H1 (cell line): ENCODE data around the gene COQ2. TPM values are rescaled to one million over a fixed set of nuclear protein-coding genes. Genes with fewer than 3 reads are reported as not detected.

Experiments
- CTCF ChIA-PET: fragments of 300-600 bp; sonication (Branson Sonifier 250); formaldehyde crosslinking; loops from one replicate; lab custom pipeline; 2021; ENCODE audit not compliant: partially characterized antibody; lab: Charles Lee
- POLR2A ChIA-PET: fragments of 300-600 bp; sonication (Branson Sonifier 250); formaldehyde crosslinking; loops from one replicate; lab custom pipeline; 2021; ENCODE audit warnings: inconsistent platforms; ENCODE audit not compliant: partially characterized antibody; lab: Charles Lee
- DNase-seq, 2 experiments: peaks; one replicate each; pipeline versions ENCODE4 v3.0.0 to v3.0.0-alpha.2; 2010 to 2022; ENCODE audit warnings: low spot score in 2 of 2, low read depth in 1 of 2, mixed read lengths in 1 of 2
- FAIRE-seq: peaks from 2 replicates; lab custom pipeline; 2011; peaks lifted over from hg19 to GRCh38; lab: Jason Lieb, UNC
- H2AFZ ChIP-seq: 2 replicates; pipeline ENCODE4 v1.8.1; 2012; ENCODE audit warnings: low read length, inconsistent platforms
- H2AK5ac ChIP-seq: 2 replicates; pipeline ENCODE4 v1.6.1; 2013; ENCODE audit warnings: low read depth, low read length
- H2BK120ac ChIP-seq: replicated peaks from 2 replicates; pipeline ENCODE3; 2013; ENCODE audit warnings: low read depth, low read length, inconsistent platforms
- H2BK12ac ChIP-seq: 2 replicates; pipeline ENCODE4 v1.6.1; 2013; ENCODE audit warnings: low read depth, low read length
- H2BK15ac ChIP-seq: 2 replicates; pipeline ENCODE4 v1.6.1; 2013; ENCODE audit warnings: low read length
- H2BK20ac ChIP-seq: 2 replicates; pipeline ENCODE4 v1.6.1; 2013; ENCODE audit warnings: low read length
- H2BK5ac ChIP-seq: 2 replicates; pipeline ENCODE4 v1.6.1; 2013; ENCODE audit warnings: low read depth, low read length
- H3K14ac ChIP-seq: 2 replicates; pipeline ENCODE4 v1.6.1; 2013; ENCODE audit warnings: inconsistent platforms; ENCODE audit not compliant: insufficient read length
- H3K18ac ChIP-seq: 2 replicates; pipeline ENCODE4 v1.6.1; 2013; ENCODE audit warnings: low read length; ENCODE audit errors: extremely low read depth
- H3K23ac ChIP-seq: 2 replicates; pipeline ENCODE4 v1.6.1; 2013; ENCODE audit warnings: inconsistent platforms; ENCODE audit not compliant: insufficient read length
- H3K23me2 ChIP-seq: 2 replicates; pipeline ENCODE4 v1.6.1; 2013; ENCODE audit warnings: low read depth, low read length
- H3K27ac ChIP-seq: 2 replicates; pipeline ENCODE4 v1.6.1; 2011; ENCODE audit warnings: low read depth, low read length, inconsistent platforms
- H3K27me3 ChIP-seq, 4 experiments: replicated peaks in 1 of 4; 1 replicate in 1 of 4; 2 replicates in 3 of 4; pipeline versions ENCODE4 v1.6.1 to v1.8.1; 2011 to 2013; ENCODE audit warnings: low read length in 3 of 4, mild to moderate bottlenecking in 3 of 4, inconsistent platforms in 2 of 4, mixed read lengths in 2 of 4, moderate library complexity in 1 of 4; ENCODE audit not compliant: control insufficient read depth in 3 of 4, insufficient read depth in 3 of 4; ENCODE audit errors: extremely low read depth in 1 of 4
- H3K36me3 ChIP-seq, 4 experiments: 2 replicates each; pipeline versions ENCODE4 v1.6.1 to v1.8.1; 2011 to 2013; ENCODE audit warnings: mild to moderate bottlenecking in 4 of 4, low read length in 3 of 4, moderate library complexity in 2 of 4, control low read depth in 1 of 4, inconsistent platforms in 1 of 4; ENCODE audit not compliant: insufficient read depth in 4 of 4, control insufficient read depth in 2 of 4
- H3K4ac ChIP-seq: replicated peaks from 2 replicates; pipeline ENCODE3; 2013; ENCODE audit warnings: low read length, low read depth, mixed read lengths, inconsistent platforms; ENCODE audit not compliant: insufficient read length
- H3K4me1 ChIP-seq, 4 experiments: replicated peaks in 1 of 4; 1 replicate in 1 of 4; 2 replicates in 3 of 4; pipeline versions ENCODE4 v1.6.1 to v1.8.1; 2011 to 2013; ENCODE audit warnings: low read length in 3 of 4, inconsistent platforms in 2 of 4, mixed read lengths in 1 of 4; ENCODE audit not compliant: insufficient read depth in 4 of 4, control insufficient read depth in 3 of 4
- H3K4me2 ChIP-seq, 2 experiments: 2 replicates each; pipeline versions ENCODE4 v1.6.1 to v1.8.1; 2011 to 2013; ENCODE audit warnings: low read depth in 2 of 2, low read length in 2 of 2, control low read depth in 1 of 2, inconsistent platforms in 1 of 2, mild to moderate bottlenecking in 1 of 2; ENCODE audit not compliant: insufficient read depth in 1 of 2
- H3K4me3 ChIP-seq, 4 experiments: fragments of 200-600, 300-600 bp in 1 of 4; sonication (generic), shearing (Covaris generic), sonication (Bioruptor Twin) in 1 of 4; 2 replicates each; pipeline versions ENCODE4 v1.5.1 to v1.8.1; 2011 to 2016; ENCODE audit warnings: low read length in 4 of 4, low read depth in 3 of 4, control low read depth in 2 of 4, inconsistent platforms in 2 of 4, mild to moderate bottlenecking in 2 of 4, mixed read lengths in 1 of 4, moderate library complexity in 1 of 4; ENCODE audit not compliant: insufficient read depth in 2 of 4; ENCODE audit errors: extremely low read depth in 1 of 4
- H3K56ac ChIP-seq: replicated peaks from 2 replicates; pipeline ENCODE3; 2013; ENCODE audit warnings: low read depth, mild to moderate bottlenecking, mixed read lengths, low read length, inconsistent platforms; ENCODE audit not compliant: insufficient read length
- H3K79me1 ChIP-seq: 2 replicates; pipeline ENCODE4 v1.6.1; 2013; ENCODE audit warnings: low read depth, low read length, control low read depth
- H3K79me2 ChIP-seq, 2 experiments: 2 replicates each; pipeline versions ENCODE4 v1.6.1 to v1.8.1; 2012 to 2013; ENCODE audit warnings: low read length in 2 of 2, mild to moderate bottlenecking in 2 of 2, inconsistent platforms in 1 of 2; ENCODE audit not compliant: insufficient read depth in 2 of 2, control insufficient read depth in 1 of 2
- H3K9ac ChIP-seq, 4 experiments: replicated peaks in 1 of 4; 1 replicate in 1 of 4; 2 replicates in 3 of 4; pipeline versions ENCODE4 v1.6.1 to v1.8.1; 2011 to 2013; ENCODE audit warnings: low read depth in 3 of 4, low read length in 3 of 4, control low read depth in 2 of 4, mild to moderate bottlenecking in 2 of 4, moderate library complexity in 2 of 4, inconsistent platforms in 1 of 4; ENCODE audit errors: extremely low read depth in 1 of 4
- H3K9me3 ChIP-seq, 2 experiments: 2 replicates each; pipeline versions ENCODE4 v1.6.1 to v1.8.1; 2012 to 2013; ENCODE audit warnings: mild to moderate bottlenecking in 2 of 2, moderate library complexity in 2 of 2, control low read depth in 1 of 2, inconsistent platforms in 1 of 2, low read depth in 1 of 2, low read length in 1 of 2, mixed read lengths in 1 of 2; ENCODE audit not compliant: insufficient read depth in 2 of 2
- H4K20me1 ChIP-seq, 2 experiments: replicated peaks in 1 of 2; 2 replicates each; pipeline versions ENCODE3 to v1.8.1; 2011 to 2013; ENCODE audit warnings: inconsistent platforms in 2 of 2, low read length in 2 of 2, mild to moderate bottlenecking in 1 of 2; ENCODE audit not compliant: insufficient read depth in 2 of 2, control insufficient read depth in 1 of 2
- H4K5ac ChIP-seq: 2 replicates; pipeline ENCODE4 v1.6.1; 2013; ENCODE audit warnings: low read length, low read depth, mixed read lengths, inconsistent platforms; ENCODE audit not compliant: insufficient read length
- H4K8ac ChIP-seq: 2 replicates; pipeline ENCODE4 v1.8.0; 2013; ENCODE audit warnings: mild to moderate bottlenecking, moderate library complexity, low read length, inconsistent platforms; ENCODE audit not compliant: insufficient read depth; ENCODE audit errors: extremely low read depth
- H4K91ac ChIP-seq: replicated peaks from 2 replicates; pipeline ENCODE3; 2013; ENCODE audit warnings: low read length, mixed read lengths, inconsistent platforms; ENCODE audit not compliant: insufficient read length
- BACH1 ChIP-seq: IDR thresholded peaks from 2 replicates; pipeline ENCODE4 v1.6.1; 2012; ENCODE audit warnings: low read length, improper control_type of control experiment
- CEBPB ChIP-seq: IDR thresholded peaks from 2 replicates; pipeline ENCODE4 v1.6.1; 2012; ENCODE audit warnings: low read depth, low read length
- CHD1 ChIP-seq: IDR thresholded peaks from 2 replicates; pipeline ENCODE4 v1.6.1; 2012; ENCODE audit warnings: low read depth, low read length, improper control_type of control experiment
- FOSL1 ChIP-seq: IDR thresholded peaks from 2 replicates; pipeline ENCODE4 v1.6.1; 2011; ENCODE audit warnings: mild to moderate bottlenecking, low read depth, low read length, moderate library complexity; ENCODE audit not compliant: insufficient read depth
- KDM4A ChIP-seq: IDR thresholded peaks from one replicate; pipeline ENCODE4 v1.7.1; 2012; ENCODE audit warnings: low read depth, mild to moderate bottlenecking, moderate library complexity, low read length, inconsistent platforms; ENCODE audit not compliant: severe bottlenecking
- MAFK ChIP-seq: IDR thresholded peaks from 2 replicates; pipeline ENCODE4 v1.6.1; 2012; ENCODE audit warnings: low read depth, mild to moderate bottlenecking, improper control_type of control experiment, low read length
- NANOG ChIP-seq: IDR thresholded peaks from 2 replicates; pipeline ENCODE4 v1.6.1; 2011; ENCODE audit warnings: low read length, low read depth, mild to moderate bottlenecking, inconsistent platforms; ENCODE audit not compliant: insufficient read depth, poor library complexity, severe bottlenecking
- POLR2AphosphoS5 ChIP-seq: IDR thresholded peaks from 2 replicates; pipeline ENCODE4 v1.6.1; 2011; ENCODE audit warnings: low read depth, low read length
- RNF2 ChIP-seq: fragments of 200-900, 300-1000 bp; sonication (generic); IDR thresholded peaks from 2 replicates; pipeline ENCODE4 v1.7.1; 2016; ENCODE audit warnings: borderline replicate concordance, low read depth, mild to moderate bottlenecking, antibody characterized with exemption, low read length; ENCODE audit not compliant: poor library complexity, severe bottlenecking; ENCODE audit errors: missing control alignments
- SAP30 ChIP-seq: fragments of 300-600 bp; sonication (generic); IDR thresholded peaks from 2 replicates; pipeline ENCODE4 v1.7.1; 2012; ENCODE audit warnings: low read length, moderate library complexity, mild to moderate bottlenecking, inconsistent platforms; ENCODE audit not compliant: insufficient read depth, insufficient replicate concordance
- SIN3A ChIP-seq, 2 experiments: IDR thresholded peaks in 1 of 2; conservative IDR thresholded peaks in 1 of 2; 2 replicates each; pipeline ENCODE4 v1.6.1; 2011 to 2012; ENCODE audit warnings: low read length in 2 of 2, improper control_type of control experiment in 1 of 2, low read depth in 1 of 2, mild to moderate bottlenecking in 1 of 2
- SIX5 ChIP-seq: IDR thresholded peaks from 2 replicates; pipeline ENCODE4 v1.6.1; 2011; ENCODE audit warnings: mild to moderate bottlenecking, low read depth, low read length
- SUZ12 ChIP-seq: fragments of 200-600 bp; sonication (generic); IDR thresholded peaks from 2 replicates; pipeline ENCODE4 v1.6.1; 2012; ENCODE audit warnings: mild to moderate bottlenecking, inconsistent platforms, low read length, moderate library complexity, mixed read lengths
- TBP ChIP-seq: IDR thresholded peaks from 2 replicates; pipeline ENCODE4 v1.6.1; 2011; ENCODE audit warnings: low read depth, low read length, improper control_type of control experiment
- WGBS, 2 experiments: shearing (Covaris generic) in 1 of 2; methylation state at CpG; one replicate each; pipeline versions ENCODE4 v1.1.6 to v1.1.7; 2013 to 2015; ENCODE audit warnings: low lambda C conversion rate in 2 of 2, mixed read lengths in 2 of 2, inconsistent platforms in 1 of 2, low coverage in 1 of 2, missing lambda C conversion rate in 1 of 2; ENCODE audit not compliant: insufficient replicate concordance in 2 of 2, insufficient coverage in 1 of 2, insufficient read length in 1 of 2; ENCODE audit errors: extremely low coverage in 1 of 2, missing lambda C conversion rate in 1 of 2; 5-methylcytosine and 5-hydroxymethylcytosine counted together
- polyA plus RNA-seq, 7 experiments: library from polyadenylated mRNA; depleted of rRNA in 3 of 7; stranded (reverse) in 5 of 7; unstranded in 2 of 7; fragments of >200 nt in 5 of 7; fragments of 200-250 nt in 2 of 7; gene quantifications; 1 replicate in 5 of 7; 2 replicates in 1 of 7; 4 replicates in 1 of 7; pipeline versions ENCODE4 v1.2.1 to v1.2.3, GENCODE V29; 2011 to 2013; ENCODE audit warnings: missing spikeins in 2 of 7, mixed read lengths in 2 of 7
- total RNA-seq: library from RNA; stranded (reverse); fragmentation: NEBNext Ultra II Directional; extraction: Animal tissue kit (Norgen Biotek cat#: 25700); gene quantifications from 2 replicates; pipeline ENCODE4 v1.2.1, GENCODE V29; 2021

The COQ2 gene
- total and polyA plus RNA-seq, 2 of the 8 experiments (the other 6 are each of a cell fraction or from before 2014, with no cell fraction given): 21.5 to 22.9 TPM

DNA sequence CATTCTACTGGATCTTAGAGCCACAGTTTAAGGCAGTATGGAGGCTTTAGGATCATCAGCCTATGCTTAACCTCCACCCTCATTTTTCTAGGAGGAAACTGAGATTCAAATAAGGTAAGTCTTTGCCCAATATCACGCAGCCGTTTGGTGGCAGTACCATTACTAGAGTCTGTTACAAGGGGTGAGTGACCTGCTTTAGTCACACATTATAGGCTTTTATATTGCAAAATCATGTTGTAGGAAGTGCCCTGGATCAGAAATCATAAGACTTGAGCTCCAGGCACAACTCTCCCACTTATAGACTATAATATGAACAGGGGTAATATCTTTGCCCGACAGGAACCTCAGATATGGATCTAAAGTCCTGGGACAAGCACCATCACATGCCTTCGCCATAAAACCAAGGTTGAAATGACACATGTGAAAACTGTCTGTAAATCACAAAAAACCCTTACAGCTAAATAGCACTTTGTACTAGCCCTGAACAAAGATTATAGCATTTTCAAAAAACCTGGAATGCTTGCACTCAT lies 30.8 kb upstream of the COQ2 start:
- Histone ChIP-seq H3K4me3 (no peak overlapping the region), H3K27ac (no peak overlapping the region), H3K9ac (no peak overlapping the region), H4K5ac (no peak overlapping the region), H3K4me2 (no peak overlapping the region), H3K14ac (no peak overlapping the region), H2BK20ac (no peak overlapping the region), H2AK5ac (no peak overlapping the region), H2BK120ac (no peak overlapping the region), H3K27me3 (no peaks in the 10 kb centered on the region), H2BK12ac (no peak overlapping the region), H2BK5ac (no peak overlapping the region), H3K23ac (no peak overlapping the region), H4K91ac (no peak overlapping the region), H4K20me1 (no peaks in the 10 kb centered on the region), H3K9me3 (no peaks in the 10 kb centered on the region), H2BK15ac (no peak overlapping the region), H3K4ac (no peak overlapping the region), H3K4me1 (no peaks in the 10 kb centered on the region), H3K56ac (no peak overlapping the region), H4K8ac (no peak overlapping the region), H3K79me1 (no peaks in the 10 kb centered on the region), H3K23me2 (no peaks in the 10 kb centered on the region), H2AFZ (no peak overlapping the region), H3K36me3 (no peaks in the 10 kb centered on the region), H3K18ac (no peak overlapping the region), H3K79me2 (no peaks in the 10 kb centered on the region)
- FAIRE-seq: no peak
- no peak for DNase-seq
- POLR2A ChIA-PET: interaction anchor here (0.6 to 0.7 kb wide), 2 partner anchors 8 to 418 kb away, joined by 3 to 4 read pairs; no protein-coding TSS in a partner anchor
- 87% methylated on average over 4 of the region's 4 CpGs; no CpG with 5 or more reads in 1 of the 2 experiments for WGBS, 2 experiments
- CTCF ChIA-PET: interaction anchor here (0.7 to 2.7 kb wide), 4 partner anchors 11 to 576 kb away, joined by 3 to 6 read pairs (median 4); partner anchors contain the start of gene COQ2
- TF ChIP-seq FOSL1 (no peak), SIX5 (no peak), SIN3A (conservative IDR thresholded peaks at IDR 0.05 in 1 of 2, IDR thresholded peaks at IDR 0.05 in 1 of 2; ENCODE audit: low read depth in 1 of 2, low read length in 2 of 2) (no peak), NANOG (no peak), MAFK (no peak), SUZ12 (no peak), KDM4A (no peak), POLR2AphosphoS5 (no peak), TBP (no peak), RNF2 (no peak), CEBPB (no peak), BACH1 (no peak), CHD1 (no peak), SAP30 (no peak)
